ENCODE results near the gene YPEL3.

The YPEL3 gene, protein sequence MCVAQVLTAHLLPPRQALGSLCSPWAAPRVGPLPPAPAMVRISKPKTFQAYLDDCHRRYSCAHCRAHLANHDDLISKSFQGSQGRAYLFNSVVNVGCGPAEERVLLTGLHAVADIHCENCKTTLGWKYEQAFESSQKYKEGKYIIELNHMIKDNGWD

DNA sequence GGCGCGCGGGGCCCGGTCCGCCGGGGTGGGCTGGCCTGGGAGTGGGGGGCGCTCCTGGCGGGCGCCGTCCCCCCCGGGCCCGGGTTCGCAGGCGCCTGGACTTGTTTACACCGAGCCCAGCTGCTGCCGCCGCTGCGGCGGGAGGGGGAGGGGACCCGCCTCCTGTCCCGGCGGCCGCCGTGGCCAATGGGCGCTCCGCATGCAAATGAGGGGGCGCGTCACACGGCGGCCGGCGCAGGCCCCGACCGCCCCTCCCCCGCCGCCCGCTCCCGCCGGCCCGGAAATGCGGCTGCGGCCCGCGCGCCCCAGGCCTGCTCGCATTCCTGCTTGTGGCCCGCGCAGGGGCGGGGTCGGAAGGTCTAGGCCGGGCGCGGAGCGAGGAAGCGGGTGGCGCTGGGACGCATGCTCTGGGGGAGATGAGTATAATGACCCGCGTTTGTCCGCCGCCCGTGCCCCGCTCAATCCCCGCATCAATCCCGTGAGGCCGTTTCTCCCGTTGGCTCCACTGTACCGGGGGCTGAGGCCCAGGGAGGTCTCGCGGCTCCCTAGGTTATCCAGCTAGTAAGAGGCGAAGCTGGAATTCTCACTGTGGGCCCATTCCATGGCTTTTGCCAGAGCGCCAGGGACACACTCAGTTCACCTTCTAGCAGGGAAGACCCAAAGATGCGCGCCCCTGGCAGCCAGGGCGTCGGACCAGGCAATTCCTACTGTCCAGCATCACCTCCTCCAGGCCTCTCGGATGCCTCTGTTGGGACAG, at the start of gene YPEL3:
TSS of gene YPEL3 (minus strand) at position 109 of the 757 bp plus-strand sequence. CDS start 731 bp downstream, outside the sequence.
- H3K4me3 Mint-ChIP-seq, result peak within 1 kb of the TSS; percentile 95
- H3K27ac Mint-ChIP-seq, result peak within 1 kb of the TSS; percentile 94
- DNase-seq (ENCODE audit: low spot score in 2 of 2), result peak; percentile 84 to 88
- peaks cover 5% of the 10 kb centered on the region for H3K9me3 Mint-ChIP-seq
- peak; percentile 48 for ATAC-seq (ENCODE audit: low read depth)
- H3K4me1 Mint-ChIP-seq, result peaks cover 21% of the 10 kb centered on the region
- no peaks in the 10 kb centered on the region for H3K27me3 Mint-ChIP-seq
- peaks cover 21% of the 10 kb centered on the region for H3K36me3 Mint-ChIP-seq

DNA sequence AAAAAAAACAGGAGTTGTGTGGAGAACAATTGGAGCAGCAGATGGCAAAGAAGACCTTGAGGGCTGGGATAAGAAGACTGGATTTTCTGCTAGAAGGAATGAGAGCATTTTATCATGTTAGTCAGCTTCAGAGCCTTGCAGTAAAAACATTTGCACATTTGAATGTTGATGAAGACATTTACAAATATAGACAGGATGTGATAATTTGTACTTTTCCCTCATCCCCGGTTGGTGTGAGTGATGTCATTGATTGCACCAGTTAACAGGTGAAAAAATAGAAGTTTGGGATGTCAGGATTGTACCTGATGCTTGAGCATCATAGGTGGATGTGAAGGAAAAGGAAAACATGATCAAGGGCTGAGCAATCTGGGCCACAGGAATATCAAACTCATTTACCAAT, 49.6 kb upstream of the YPEL3 start:
- ATAC-seq (ENCODE audit: low read depth) (no peak), DNase-seq (ENCODE audit: low spot score in 2 of 2) (no peak)
- H3K9me3 Mint-ChIP-seq, result peaks cover 2% of the 10 kb centered on the region
- no peaks in the 10 kb centered on the region for H3K27me3 Mint-ChIP-seq
- H3K4me3 Mint-ChIP-seq, result no peak overlapping the region
- H3K27ac Mint-ChIP-seq, result no peak overlapping the region
- H3K4me1 Mint-ChIP-seq, result peaks cover 8% of the 10 kb centered on the region
- peaks cover 2% of the 10 kb centered on the region for H3K36me3 Mint-ChIP-seq

DNA sequence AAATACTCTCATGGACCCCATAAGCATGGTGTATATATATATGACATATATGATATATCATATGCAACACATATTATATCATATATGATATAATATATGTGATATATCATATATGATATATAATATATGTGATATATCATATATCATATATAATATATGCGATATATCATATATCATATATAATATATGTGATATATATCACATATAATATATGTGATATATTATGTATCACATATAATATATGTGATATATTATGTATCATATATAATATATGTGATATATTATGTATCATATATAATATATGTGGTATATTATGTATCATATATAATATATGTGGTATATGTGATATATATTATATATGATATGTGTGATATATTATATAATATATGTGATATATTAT, 48.9 kb upstream of the YPEL3 start:
- Mint-ChIP-seq H3K36me3 (peaks cover 2% of the 10 kb centered on the region), H3K9me3 (peaks cover 2% of the 10 kb centered on the region), H3K27ac (no peak overlapping the region), H3K4me1 (peaks cover 10% of the 10 kb centered on the region), H3K4me3 (no peak overlapping the region), H3K27me3 (no peaks in the 10 kb centered on the region)
- DNase-seq (ENCODE audit: low spot score in 2 of 2), result no peak
- no peak for ATAC-seq (ENCODE audit: low read depth)

DNA sequence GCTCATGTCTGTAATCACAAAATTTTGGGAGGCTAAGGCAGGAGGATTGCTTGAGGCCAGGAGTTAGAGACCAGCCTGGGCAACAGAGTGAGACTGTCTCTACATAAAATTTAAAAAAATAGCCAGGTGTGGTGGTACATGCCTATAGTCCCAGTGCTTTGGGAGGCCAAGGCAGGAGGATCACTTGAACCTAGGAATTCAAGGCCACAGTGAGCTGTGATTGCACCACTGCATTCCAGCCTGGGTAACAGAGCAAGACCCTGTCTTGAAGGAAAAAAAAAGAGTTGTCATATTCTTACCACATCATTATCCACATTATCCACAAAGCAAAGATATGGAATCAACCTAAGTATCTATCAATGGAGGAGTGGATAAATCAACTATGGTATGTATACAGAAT, 48.0 kb upstream of the YPEL3 start:
- Mint-ChIP-seq H3K36me3 (no peaks in the 10 kb centered on the region), H3K27me3 (no peaks in the 10 kb centered on the region), H3K4me1 (peaks cover 13% of the 10 kb centered on the region), H3K4me3 (no peak overlapping the region), H3K9me3 (no peaks in the 10 kb centered on the region), H3K27ac (no peak overlapping the region)
- ATAC-seq (ENCODE audit: low read depth) (no peak), DNase-seq (ENCODE audit: low spot score in 2 of 2) (no peak)

DNA sequence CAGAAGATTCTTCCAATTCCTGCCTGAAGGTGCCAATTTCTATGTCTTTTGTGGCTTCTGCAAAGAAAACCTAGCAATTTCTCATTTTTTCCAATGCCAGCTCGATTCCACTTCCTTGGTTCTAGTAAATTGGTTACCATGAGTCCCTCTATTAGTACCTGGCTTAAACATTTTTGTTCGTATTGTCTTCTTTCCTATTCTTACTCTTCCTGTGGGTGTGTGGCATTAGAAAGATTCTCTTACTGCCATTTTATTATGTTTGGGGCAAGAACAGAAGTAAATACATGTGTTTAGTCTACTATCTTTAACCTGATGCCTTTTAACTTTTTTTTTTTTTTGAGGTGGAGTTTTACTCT, 47.3 kb upstream of the YPEL3 start:
- ATAC-seq (ENCODE audit: low read depth), result peak; percentile 10
- Mint-ChIP-seq H3K9me3 (no peaks in the 10 kb centered on the region), H3K27me3 (no peaks in the 10 kb centered on the region), H3K4me3 (no peak overlapping the region), H3K27ac (peak overlapping the region; percentile 74), H3K4me1 (peaks cover 13% of the 10 kb centered on the region), H3K36me3 (no peaks in the 10 kb centered on the region)
- DNase-seq (ENCODE audit: low spot score in 2 of 2), result no peak

DNA sequence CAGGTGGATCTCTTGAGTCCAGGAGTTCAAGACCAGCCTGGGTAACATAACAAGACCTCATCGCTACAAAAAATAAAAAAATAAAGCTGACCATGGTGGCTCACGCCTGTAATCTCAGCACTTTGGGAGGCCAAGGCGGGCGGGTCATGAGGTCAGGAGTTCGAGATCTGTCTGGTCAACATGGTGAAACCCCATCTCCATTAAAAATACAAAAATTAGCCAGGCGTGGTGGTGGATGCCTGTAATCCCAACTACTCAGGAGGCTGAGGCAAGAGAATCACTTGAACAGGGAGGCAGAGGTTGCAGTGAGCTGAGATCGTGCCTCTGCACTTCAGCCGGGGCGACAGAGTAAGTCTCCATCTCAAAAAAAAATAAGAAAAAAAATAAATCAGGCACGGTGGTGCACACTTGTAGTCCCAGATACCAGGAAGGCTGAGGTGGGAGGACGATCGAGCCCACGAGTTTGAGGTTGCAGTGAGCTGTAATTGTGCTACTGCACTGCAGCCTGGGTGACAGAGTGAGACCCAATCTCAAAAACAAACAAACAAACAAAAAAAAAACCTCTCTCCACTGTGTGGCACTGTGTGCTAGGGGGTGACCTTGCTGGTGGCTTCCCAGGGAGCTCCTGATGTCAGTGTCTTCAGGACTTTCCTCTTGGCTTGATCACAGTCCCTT, 46.8 kb upstream of the YPEL3 start:
- H3K4me3 Mint-ChIP-seq, result no peak overlapping the region
- H3K9me3 Mint-ChIP-seq, result no peaks in the 10 kb centered on the region
- H3K4me1 Mint-ChIP-seq, result peaks cover 13% of the 10 kb centered on the region
- H3K27me3 Mint-ChIP-seq, result no peaks in the 10 kb centered on the region
- H3K27ac Mint-ChIP-seq, result peak overlapping the region; percentile 74
- DNase-seq (ENCODE audit: low spot score in 2 of 2) (peak; percentile 18 to 21), ATAC-seq (ENCODE audit: low read depth) (peak; percentile 87)
- no peaks in the 10 kb centered on the region for H3K36me3 Mint-ChIP-seq

DNA sequence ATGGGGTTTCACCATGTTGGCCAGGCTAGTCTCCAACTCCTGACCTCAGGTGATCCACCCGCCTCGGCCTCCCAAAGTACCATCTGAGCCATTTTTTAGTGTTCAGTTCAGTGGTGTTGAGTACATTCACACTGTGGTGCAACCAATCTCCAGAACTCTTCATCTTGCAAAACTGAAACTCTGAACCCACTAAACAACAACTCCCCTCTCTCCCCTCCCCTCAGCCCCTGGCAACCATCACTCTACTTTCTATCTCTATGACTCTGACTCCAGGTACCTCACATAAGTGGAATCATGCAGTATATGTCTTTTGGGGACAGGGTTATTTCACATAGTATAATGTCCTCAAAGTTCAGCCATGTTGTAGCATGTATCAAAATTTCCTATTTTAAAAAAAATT, 45.7 kb upstream of the YPEL3 start:
- no peaks in the 10 kb centered on the region for H3K36me3 Mint-ChIP-seq
- no peak for DNase-seq (ENCODE audit: low spot score in 2 of 2)
- no peaks in the 10 kb centered on the region for H3K9me3 Mint-ChIP-seq
- H3K27me3 Mint-ChIP-seq, result no peaks in the 10 kb centered on the region
- no peak overlapping the region for H3K4me3 Mint-ChIP-seq
- ATAC-seq (ENCODE audit: low read depth), result no peak
- H3K4me1 Mint-ChIP-seq, result peaks cover 13% of the 10 kb centered on the region
- H3K27ac Mint-ChIP-seq, result no peak overlapping the region

DNA sequence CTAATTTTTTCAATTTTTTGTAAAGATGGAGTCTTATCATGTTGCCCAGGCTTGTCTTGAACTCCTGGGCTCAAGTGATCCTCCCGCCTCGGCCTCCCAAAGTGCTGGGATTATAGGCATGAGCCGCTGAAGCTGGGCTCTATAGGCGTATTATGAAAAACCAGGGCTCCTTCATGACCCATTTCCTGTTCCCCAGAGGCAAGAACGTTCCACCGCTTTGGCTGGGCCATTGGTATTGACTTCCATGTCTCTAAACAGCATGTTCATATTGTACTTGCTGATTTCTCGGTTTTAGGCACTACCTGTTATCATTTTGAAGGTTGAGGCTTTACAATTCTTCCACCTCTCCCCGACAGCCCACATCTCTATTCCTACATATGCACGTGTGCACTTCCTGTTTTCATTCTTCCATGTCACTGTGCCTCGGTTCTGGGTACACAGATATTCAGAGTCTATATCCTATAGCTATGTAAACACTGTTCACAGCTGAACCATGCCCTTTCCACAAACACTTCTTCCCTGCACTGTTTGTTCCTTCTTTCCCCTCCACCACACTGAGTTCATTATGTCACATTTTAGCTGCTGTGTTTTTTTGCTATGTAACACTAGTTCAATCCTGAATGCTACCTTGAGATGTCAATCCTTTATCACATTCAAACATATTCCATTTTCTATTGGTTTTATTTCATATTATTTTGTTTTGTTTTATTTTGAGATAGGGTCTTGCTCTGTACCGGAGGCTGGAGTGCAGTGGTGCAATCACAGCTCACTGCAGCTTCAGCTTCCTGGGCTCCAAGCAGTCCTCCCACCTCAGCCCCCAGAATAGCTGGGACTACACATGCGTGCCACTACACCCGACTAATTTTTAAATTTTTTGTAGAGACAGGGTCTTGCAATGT, 43.8 kb upstream of the YPEL3 start:
- Mint-ChIP-seq H3K4me3 (no peak overlapping the region), H3K36me3 (no peaks in the 10 kb centered on the region), H3K9me3 (no peaks in the 10 kb centered on the region), H3K27ac (no peak overlapping the region), H3K27me3 (no peaks in the 10 kb centered on the region), H3K4me1 (peaks cover 10% of the 10 kb centered on the region)
- DNase-seq (ENCODE audit: low spot score in 2 of 2) (no peak), ATAC-seq (ENCODE audit: low read depth) (no peak)

DNA sequence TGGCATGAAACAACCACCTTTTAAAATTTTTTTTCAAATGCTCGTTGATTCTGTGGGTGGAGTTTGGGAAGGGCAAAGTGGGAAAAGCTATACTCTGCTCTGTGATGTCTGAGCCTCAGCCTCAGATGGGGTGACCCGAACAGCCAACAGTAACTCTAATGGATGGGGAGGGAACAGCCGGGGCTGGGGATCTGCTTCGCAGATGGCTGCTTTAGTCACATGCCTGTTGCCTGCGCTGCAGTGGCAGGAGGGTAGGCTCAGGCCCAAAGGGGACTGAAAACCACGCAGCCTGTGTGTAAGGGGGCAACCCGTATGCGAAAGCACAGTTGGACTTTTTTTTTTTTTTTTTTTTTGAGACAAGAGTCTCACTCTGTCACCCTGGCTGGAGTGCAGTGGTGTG, 41.9 kb upstream of the YPEL3 start:
- Mint-ChIP-seq H3K27ac (no peak overlapping the region), H3K27me3 (no peaks in the 10 kb centered on the region), H3K9me3 (no peaks in the 10 kb centered on the region), H3K4me1 (peaks cover 5% of the 10 kb centered on the region), H3K36me3 (no peaks in the 10 kb centered on the region), H3K4me3 (no peak overlapping the region)
- DNase-seq (ENCODE audit: low spot score in 2 of 2), result no peak
- no peak for ATAC-seq (ENCODE audit: low read depth)

DNA sequence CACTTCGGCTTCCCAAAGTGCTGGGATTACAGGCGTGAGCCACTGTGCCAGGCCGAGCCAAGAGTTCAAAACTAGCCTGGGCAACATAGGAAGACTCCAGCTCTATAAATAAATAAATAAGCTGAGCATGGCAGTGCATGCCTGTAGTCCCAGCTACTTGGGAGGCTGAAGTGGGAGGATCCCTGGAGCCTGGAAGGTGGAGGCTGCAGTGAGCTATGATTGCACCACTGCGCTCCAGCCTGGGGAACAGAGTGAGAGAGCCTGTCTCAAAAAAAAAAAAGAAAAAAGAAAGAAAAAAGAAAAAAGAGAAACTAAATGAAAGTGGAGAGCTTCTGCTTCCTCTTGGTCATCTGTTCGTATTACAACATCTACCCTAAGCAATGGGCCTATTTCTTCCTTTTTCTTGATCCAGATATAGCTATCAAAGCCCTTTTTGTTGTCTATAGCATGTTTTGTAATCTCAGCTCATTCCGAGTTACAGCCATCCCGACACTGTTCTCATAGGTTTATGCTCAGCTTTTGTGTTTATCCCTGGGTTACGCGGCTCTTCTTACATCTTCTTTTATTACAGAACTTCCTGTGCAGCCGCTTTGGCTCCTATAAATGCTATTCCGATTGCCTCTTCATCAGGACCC, 41.1 kb upstream of the YPEL3 start:
- Mint-ChIP-seq H3K4me3 (no peak overlapping the region), H3K27ac (no peak overlapping the region)

DNA sequence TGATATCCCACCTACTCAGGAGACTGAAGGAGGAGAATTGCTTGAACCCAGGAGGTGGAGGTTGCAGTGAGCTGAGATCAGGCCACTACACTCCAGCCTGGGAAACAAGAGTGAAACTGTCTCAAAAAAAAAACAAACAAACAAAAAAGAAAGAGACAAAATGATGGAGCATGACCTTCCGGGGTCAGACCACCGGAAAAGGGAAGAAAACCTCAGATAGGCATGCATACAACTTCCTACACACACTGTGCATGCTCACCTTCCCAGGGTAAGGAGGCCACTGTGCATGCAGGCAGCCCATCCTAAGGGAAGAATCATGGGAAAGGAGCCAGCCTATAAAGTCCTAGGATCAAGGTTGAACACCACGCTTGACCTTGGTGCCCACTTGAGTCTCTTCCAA, 36.6 kb upstream of the YPEL3 start:
- Mint-ChIP-seq H3K9me3 (no peaks in the 10 kb centered on the region), H3K4me3 (no peak overlapping the region), H3K36me3 (no peaks in the 10 kb centered on the region), H3K27ac (no peak overlapping the region), H3K27me3 (no peaks in the 10 kb centered on the region), H3K4me1 (no peaks in the 10 kb centered on the region)
- ATAC-seq (ENCODE audit: low read depth), result no peak
- DNase-seq (ENCODE audit: low spot score in 2 of 2), result no peak

More for the DNA sequence above, 41.1 kb upstream of the YPEL3 start:
- Mint-ChIP-seq H3K9me3 (no peaks in the 10 kb centered on the region), H3K4me1 (peaks cover 5% of the 10 kb centered on the region), H3K27me3 (no peaks in the 10 kb centered on the region), H3K36me3 (no peaks in the 10 kb centered on the region)
- ATAC-seq (ENCODE audit: low read depth), result no peak
- DNase-seq (ENCODE audit: low spot score in 2 of 2), result no peak

DNA sequence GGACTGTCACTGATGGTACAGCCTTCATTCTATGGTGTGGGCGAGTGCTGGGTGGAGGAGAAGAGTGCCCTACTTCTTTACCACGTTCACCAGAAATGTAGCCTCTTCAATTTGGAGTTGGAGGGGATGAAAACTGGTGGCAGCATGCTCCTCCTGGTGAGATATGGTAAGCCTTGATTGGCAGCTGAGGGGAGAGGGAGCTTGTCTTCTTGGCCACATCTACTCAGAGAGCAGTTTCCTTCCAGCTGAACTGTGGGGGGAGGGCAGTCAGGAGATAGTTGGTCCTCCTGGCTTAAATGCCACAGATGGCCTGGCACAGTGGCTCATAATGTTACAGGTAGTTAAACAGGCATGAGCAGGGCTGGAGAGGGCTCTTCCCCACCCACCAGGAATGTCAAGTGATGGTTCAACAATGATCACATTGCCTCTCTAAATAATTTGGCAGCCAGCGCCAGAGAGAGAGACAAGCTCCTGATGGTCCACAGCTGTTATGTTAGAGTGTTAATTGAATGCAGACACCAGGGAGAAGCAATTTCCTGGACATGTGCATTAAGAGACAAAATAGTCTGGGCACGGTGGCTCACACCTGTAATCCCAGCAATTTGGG, 36.0 kb upstream of the YPEL3 start:
- DNase-seq (ENCODE audit: low spot score in 2 of 2) (no peak), ATAC-seq (ENCODE audit: low read depth) (no peak)
- Mint-ChIP-seq H3K27me3 (no peaks in the 10 kb centered on the region), H3K4me1 (no peaks in the 10 kb centered on the region), H3K9me3 (no peaks in the 10 kb centered on the region), H3K4me3 (no peak overlapping the region), H3K27ac (no peak overlapping the region), H3K36me3 (no peaks in the 10 kb centered on the region)

DNA sequence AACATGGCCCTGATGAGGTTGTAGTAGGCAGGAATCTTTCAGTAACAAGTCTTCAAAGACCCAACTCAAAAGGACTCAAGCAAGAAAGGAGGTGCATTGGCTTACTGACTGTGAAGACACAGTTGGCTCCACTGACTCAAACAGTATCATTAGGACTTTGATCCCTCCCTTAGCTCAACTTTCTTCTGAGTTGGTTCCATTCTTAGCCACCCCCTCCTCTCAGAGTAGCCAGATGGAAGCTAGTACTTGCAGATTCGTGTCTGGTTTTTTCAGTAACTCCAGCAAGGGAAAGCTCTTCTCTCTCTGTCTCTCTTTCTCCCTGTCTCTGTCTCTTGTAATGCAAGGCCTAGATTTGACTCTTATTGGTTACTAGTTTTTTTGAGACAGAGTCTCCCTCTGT, 32.0 kb upstream of the YPEL3 start:
- peaks cover 2% of the 10 kb centered on the region for H3K4me1 Mint-ChIP-seq
- H3K36me3 Mint-ChIP-seq, result no peaks in the 10 kb centered on the region
- no peak overlapping the region for H3K4me3 Mint-ChIP-seq
- no peak overlapping the region for H3K27ac Mint-ChIP-seq
- H3K9me3 Mint-ChIP-seq, result no peaks in the 10 kb centered on the region
- no peak for ATAC-seq (ENCODE audit: low read depth)
- DNase-seq (ENCODE audit: low spot score in 2 of 2), result no peak
- no peaks in the 10 kb centered on the region for H3K27me3 Mint-ChIP-seq

All from memory B cell (primary cell).